DLD1 (cell line): ENCODE data around the gene SCGB1C2.
"Not testable (repeated sequence)": the region's sequence is repeated elsewhere in the genome, so short reads cannot be mapped to it uniquely, and the experiment has no call there.

Experiments
- in situ Hi-C: cut with HindIII; loops from 2 replicates; pipeline ENCODE4 v1.10.0; 2017; ENCODE audit warnings: low sequenced_read_pairs

SCGB1C2 gene

GRCh38 chr17:148757-149156 is 11.4 kb downstream of the SCGB1C2 start:
- in situ Hi-C loops, result no loop called here

DNA sequence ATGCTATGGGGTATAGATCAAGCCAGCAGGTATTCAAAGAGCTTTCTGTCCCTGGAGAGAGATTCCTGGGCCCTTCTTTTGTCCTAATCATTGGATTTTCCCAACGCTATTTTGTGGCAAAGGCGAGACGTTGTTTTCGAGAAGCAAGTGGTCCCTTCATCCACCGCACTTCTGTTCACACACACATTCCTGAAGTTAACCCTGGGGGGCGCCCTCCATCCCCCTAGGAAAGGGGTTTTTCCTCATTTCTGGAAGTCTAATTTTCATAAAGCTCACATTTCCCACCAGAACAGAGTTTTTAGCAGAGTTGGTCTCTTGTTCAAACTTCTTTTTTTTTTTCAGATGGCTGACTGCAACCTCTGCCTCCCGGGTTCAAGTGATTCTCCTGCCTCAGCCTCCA is 11.9 kb downstream of the SCGB1C2 start:
- in situ Hi-C loops, result no loop called here

GRCh38 chr17:149897-150584 is 12.7 kb downstream of the SCGB1C2 start:
- in situ Hi-C loops, result no loop called here

DNA sequence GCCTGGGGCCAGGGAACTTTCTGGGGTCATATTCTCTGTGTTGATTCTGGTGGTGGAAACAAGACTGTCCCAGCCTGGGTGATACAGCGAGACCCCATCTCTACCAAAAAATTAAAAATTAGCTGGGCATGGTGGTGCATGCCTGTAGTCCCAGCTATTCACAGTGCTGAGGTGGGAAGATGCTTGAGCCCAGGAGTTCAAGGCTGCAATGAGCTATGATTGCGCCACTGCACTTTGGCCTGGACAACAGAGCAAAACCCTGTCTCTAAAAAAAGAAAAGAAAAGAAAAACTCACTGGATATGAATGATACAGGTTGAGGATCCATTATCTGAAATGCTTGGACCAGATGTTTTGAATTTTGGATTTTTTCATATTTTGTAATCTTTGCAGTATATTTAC is 13.6 kb downstream of the SCGB1C2 start:
- in situ Hi-C loops, result no loop called here

DNA sequence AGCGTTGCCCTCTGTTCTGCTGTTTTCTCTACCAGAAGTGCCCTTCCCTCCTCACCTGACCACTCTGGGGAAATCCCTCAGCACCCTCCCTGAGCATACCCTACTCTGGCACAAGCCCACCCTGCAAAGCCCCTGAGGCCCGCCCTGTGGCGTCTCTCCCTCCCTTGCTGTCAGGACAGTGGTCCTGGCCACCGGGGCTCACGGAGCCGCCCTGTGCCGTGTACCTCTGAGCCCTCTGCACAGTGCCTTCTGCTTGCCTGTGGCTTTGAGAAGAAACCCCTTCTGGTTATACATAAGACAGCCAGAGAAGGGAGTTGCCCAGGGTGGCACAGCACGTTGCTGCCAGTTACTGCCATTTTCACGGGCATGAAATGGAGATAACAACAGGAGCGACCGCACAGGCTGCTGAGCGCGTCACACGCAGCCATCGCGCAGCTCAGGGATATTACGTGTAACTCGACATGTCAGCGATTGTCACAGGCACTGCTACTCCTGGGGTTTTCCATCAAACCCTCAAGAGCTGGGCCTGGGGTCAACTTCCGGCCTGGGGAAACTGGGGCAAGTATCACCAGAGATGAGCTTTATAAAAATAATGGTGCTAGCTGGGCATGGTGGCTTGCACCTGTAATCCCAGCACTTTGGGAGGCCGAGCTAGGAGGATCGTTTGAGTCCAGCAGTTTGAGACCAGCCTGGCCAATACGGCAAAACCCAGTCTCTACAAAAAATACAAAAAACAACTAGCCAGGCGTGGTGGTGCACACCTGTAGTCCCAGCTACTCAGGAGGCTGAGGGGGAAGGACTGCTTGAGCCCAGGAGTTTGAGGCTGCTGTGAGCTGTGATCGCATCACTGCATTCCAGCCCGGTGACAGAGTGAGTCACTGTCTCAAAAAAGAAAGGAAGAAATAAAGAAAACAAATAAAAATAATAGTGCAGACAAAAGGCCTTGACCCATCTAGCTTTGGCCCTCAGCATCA is 14.8 kb downstream of the SCGB1C2 start:
- in situ Hi-C loops, result no loop called here

DNA sequence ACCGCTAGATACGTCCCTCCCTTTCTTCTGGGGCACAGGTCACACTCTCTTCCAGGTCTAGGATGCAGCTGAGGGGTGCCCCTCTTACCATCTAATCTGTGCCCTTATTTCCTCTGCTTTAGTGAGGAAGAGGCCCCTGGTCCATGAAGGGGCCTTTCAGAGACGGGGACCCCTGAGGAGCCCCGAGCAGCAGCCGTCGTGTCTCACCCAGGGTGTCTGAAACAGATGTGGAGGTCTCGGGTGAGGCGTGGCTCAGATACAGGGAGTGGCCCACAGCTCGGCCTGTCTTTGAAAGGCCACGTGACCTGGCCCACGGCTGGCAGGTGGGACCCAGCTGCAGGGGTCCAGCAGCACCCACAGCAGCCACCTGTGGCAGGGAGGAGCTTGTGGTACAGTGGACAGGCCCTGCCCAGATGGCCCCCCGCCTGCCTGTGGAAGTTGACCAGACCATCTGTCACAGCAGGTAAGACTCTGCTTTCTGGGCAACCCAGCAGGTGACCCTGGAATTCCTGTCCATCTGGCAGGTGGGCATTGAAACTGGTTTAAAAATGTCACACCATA is 15.6 kb downstream of the SCGB1C2 start:
- in situ Hi-C loops, result no loop called here

GRCh38 chr17:153851-154250 is 16.5 kb downstream of the SCGB1C2 start:
- in situ Hi-C loops, result no loop called here

DNA sequence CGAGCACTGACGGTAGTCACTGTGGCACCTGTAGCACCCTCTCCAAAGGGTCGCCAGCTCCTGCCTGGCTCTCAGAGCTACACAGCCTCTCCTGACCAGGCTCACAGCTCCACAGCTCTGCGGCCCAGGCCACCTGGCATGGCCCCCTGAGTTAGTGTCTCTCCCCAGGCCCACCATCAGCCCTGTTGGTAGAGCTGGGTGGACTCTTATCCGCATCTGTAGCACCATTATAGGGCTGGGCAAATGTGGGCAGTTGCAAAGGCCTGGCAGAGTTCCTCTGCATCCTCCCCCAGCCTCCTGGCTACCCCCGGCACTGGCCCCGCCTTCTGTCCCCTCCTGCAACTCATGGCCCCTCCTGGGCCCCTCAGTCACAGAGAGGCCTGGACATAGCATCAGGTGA is 18.2 kb downstream of the SCGB1C2 start:
- in situ Hi-C loops, result no loop called here

DNA sequence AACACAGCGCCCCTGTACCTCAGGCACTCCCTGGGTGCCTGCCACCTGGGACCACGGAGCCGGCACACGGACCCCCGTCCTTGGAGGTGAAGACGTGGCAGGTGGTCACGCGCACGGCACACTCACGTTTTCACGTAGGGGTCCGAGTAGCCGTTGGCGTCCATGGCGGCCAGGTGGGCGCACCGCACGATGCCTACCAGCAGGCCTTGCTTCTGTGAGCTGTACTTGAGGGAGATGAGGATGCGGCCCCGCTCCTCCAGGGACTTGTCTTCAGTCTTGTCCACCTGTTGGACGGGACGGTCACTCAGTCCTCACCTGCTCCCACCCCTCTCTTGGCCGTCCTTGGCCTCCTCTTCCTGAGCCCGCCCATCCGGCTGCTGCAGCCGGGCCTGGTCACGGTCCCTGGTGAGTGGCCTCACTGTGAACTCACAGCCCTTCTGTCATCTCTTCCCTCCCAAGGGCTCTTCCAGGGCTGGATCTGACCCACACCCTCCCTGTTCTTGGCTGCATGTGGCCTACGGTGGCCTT is 18.8 kb downstream of the SCGB1C2 start:
- in situ Hi-C loops, result no loop called here

DNA sequence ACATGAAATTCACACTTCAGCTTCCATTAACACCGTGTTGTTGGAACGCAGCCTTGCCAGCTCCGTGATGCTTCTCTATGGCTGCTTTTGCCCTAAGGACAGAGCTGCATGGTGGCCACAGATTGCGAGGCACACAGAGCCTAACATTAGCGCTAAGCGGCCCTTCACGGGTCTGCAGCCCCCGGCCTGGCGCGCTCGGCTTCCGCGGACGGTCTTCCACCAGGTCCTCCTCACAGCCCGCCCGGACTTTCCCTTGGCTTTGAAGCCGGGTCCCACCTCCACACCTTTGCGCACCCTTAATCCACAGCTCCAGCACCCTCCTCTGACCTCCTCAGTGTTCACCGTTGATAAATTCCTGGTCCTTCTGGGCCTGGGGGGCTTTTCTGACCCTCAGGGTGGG is 19.6 kb downstream of the SCGB1C2 start:
- in situ Hi-C loops, result no loop called here

DNA sequence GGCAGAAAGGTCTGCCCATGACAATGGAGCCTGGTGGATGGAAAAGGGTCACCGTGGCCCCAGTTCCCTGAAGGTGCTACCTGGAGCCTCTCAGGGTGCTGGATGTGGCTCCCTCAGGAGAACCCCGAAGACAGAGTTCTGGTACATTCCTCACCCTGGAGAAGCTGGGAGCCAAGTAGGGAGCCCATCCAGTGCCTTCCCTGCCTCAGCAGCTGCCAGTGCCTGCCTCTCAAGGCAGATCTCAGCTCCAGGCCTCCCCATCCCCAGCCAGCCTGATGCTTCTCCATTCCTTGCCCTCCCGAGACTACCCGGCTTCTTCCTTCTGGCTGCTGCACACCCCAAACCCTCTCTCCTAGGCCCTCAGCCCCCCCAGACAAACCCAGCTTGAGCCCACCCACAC is 20.5 kb downstream of the SCGB1C2 start:
- in situ Hi-C loops, result no loop called here

GRCh38 chr17:158379-158778 is 21.0 kb downstream of the SCGB1C2 start:
- in situ Hi-C loops, result no loop called here

DNA sequence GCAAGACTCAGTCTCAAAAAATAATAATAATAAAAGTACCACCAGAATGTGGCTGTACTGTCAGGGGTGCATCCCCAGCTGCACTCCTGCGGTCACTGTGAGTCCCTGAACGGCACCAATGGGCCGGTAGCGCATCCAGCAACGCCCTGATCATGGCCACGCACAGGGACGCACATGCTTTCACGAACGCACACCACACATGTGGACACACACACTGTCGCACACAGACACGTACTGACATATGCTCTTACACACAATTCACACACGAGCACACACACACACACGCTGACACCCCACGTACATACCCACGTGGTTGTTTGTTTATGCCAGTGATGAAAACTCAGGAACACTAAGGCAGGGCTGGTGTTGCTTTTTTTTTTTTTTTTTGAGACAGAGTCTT is 22.2 kb downstream of the SCGB1C2 start:
- in situ Hi-C loops, result no loop called here

DNA sequence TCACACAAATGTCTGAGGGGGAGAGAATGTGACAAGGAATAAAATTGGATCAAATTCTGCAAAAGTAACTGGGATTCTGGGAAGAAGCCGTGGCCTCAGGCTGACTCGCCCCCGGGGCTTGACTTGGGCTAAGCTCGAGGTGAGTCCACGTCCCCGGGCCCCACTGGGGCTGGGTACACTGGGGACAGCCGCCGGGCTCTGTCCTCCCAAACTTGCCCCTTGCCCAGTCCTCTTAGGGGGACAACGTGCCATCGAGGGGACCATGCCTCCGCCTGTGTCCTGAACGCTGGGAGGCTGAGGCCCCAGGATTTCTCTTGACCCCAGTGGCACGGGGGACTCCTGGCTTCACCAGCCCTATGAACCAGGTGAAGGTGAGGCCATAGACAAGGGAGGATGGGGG is 23.0 kb downstream of the SCGB1C2 start:
- in situ Hi-C loops, result no loop called here

DNA sequence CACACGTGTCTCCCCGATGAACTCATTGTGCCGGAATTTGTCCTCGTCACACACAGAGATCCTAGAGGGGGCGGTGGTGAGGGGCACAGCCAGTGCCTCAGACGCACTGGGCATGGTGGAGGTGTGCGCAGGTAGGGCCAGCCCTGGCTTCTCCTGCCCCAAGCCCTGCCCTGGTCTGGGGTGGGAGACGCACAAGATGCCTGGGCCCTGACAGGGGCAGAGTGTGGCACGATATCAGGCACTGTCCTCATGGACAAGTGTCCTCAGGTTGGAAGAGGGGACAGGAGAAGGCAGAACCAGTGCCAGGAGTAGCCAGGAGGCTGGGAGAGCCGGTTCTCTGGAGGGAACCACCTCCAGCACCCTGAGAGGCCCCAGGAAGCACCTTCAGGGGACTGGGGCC is 24.1 kb downstream of the SCGB1C2 start:
- in situ Hi-C loops, result no loop called here

GRCh38 chr17:162689-163088 is 25.3 kb downstream of the SCGB1C2 start:
- in situ Hi-C loops, result no loop called here

DNA sequence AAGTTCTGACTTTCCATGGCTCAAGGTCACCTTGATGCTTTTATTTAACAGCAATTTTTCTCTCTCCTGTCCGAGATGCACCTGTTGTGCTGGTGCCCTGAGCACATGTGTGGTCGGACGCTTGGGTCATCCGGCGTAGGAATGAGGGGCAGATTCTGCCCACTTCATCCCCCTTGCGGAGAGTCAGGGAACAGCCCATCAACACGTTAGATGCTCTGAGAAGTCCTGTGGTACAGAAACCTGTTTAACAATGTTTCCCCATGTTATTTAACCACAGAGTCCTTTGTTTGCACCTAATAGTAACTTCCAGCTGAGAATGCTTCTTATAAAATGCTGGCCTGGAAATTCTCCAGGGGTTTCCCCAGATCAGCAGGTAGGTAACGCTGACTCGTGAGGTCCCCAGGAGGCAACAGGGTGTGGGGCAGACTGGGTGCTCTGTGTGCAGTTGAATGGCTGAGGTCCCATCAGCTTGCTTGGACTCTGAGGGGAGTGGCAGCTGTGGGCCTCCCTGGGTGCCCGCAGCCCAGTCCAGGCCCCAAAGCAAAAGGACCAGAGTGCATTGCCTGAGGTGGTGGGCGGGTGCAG is 26.2 kb downstream of the SCGB1C2 start:
- in situ Hi-C loops, result no loop called here

GRCh38 chr17:164303-165235 is 27.2 kb downstream of the SCGB1C2 start:
- in situ Hi-C loops, result no loop called here

DNA sequence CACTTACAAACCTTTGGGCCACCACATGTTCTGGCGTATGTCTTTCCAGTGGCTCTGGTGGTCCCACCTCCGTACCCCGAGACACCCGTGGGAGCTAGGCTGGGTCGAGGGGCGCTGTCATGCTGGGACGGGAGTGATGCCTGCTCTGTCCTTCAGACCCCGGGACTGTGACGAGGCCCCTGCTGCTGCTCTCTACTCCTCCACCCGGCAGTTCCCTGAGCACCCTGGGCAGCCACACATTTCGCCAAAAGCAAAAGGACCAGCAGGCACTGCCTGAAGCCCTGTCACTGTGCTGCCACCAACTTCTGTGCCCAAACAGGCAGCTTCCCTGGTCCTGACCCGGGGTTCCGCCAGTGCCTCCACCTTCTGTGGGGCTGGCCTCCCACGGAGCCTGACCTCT is 28.6 kb downstream of the SCGB1C2 start:
- in situ Hi-C loops, result no loop called here

DNA sequence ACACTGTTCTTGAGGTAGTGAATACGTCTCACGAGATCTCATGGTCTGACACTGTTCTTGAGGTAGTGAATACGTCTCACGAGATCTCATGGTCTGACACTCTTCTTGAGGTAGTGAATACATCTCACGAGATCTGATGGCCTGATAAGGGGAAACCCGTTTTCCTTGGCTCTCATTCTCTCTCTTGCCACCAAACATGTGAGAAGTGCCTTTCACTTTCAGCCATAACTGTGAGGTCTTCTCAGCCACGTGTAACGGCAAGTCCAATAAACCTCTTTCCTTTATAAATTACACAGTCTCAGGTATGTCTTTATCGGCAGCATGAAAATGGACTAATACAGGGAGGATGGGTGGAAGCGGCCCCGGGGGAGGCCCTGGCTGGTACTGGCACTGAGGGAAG is 31.2 kb downstream of the SCGB1C2 start:
- in situ Hi-C loops, result not testable (repeated sequence)
